DND-41 (cell line): ENCODE measurements around the gene ANKS1A.

Experiments
- ATAC-seq: fragments of 200-7000 bp; cut with Tn5 transposase; 3 replicates; pipeline ENCODE4 v1.9.1; 2021; ENCODE audit warnings: low read depth; ENCODE audit not compliant: insufficient read depth
- DNase-seq: peaks from one replicate; pipeline ENCODE4 v3.0.0-alpha.2; 2020
- H2AFZ ChIP-seq: 2 replicates; pipeline ENCODE4 v1.6.0; 2012; ENCODE audit warnings: low read depth, low read length
- H3K27ac ChIP-seq: 2 replicates; pipeline ENCODE4 v1.5.1; 2012; ENCODE audit warnings: low read length, inconsistent platforms
- H3K27me3 ChIP-seq: fragments of 200-600 bp; sonication (generic); 2 replicates; pipeline ENCODE4 v1.6.0; 2012; ENCODE audit warnings: low read length, mild to moderate bottlenecking, inconsistent platforms; ENCODE audit not compliant: insufficient read depth, poor library complexity
- H3K36me3 ChIP-seq: 2 replicates; pipeline ENCODE4 v1.5.1; 2012; ENCODE audit warnings: low read length, inconsistent platforms; ENCODE audit not compliant: insufficient read depth
- H3K4me1 ChIP-seq: 2 replicates; pipeline ENCODE4 v1.5.1; 2012; ENCODE audit warnings: mild to moderate bottlenecking, low read length; ENCODE audit not compliant: insufficient read depth
- H3K4me2 ChIP-seq: 2 replicates; pipeline ENCODE4 v1.6.0; 2012; ENCODE audit warnings: mild to moderate bottlenecking, moderate library complexity, low read length, inconsistent platforms; ENCODE audit not compliant: insufficient read depth
- H3K4me3 ChIP-seq, 2 experiments: fragments of 200-600 bp in 1 of 2; shearing (Covaris generic) in 1 of 2; 2 replicates each; pipeline ENCODE4 v1.5.1; 2012 to 2016; ENCODE audit warnings: inconsistent platforms in 2 of 2, low read length in 2 of 2, mild to moderate bottlenecking in 2 of 2, low read depth in 1 of 2, moderate library complexity in 1 of 2
- H3K79me2 ChIP-seq: 2 replicates; pipeline ENCODE4 v1.6.0; 2012; ENCODE audit warnings: low read length, inconsistent platforms; ENCODE audit not compliant: insufficient read depth
- H3K9ac ChIP-seq: 2 replicates; pipeline ENCODE4 v1.6.0; 2012; ENCODE audit warnings: low read depth, mild to moderate bottlenecking, inconsistent platforms, low read length, moderate library complexity
- H3K9me3 ChIP-seq: 2 replicates; pipeline ENCODE4 v1.5.1; 2012; ENCODE audit warnings: low read length, moderate library complexity, mild to moderate bottlenecking, inconsistent platforms; ENCODE audit not compliant: insufficient read depth, severe bottlenecking
- H4K20me1 ChIP-seq: 2 replicates; pipeline ENCODE4 v1.6.0; 2012; ENCODE audit warnings: low read length; ENCODE audit not compliant: insufficient read depth
- CTCF ChIP-seq: IDR thresholded peaks from 2 replicates; pipeline ENCODE4 v1.5.1; 2012; ENCODE audit warnings: borderline replicate concordance, low read length, moderate library complexity, mild to moderate bottlenecking; ENCODE audit not compliant: poor library complexity, severe bottlenecking; ENCODE audit errors: extremely low read depth
- EZH2 ChIP-seq: IDR thresholded peaks from 3 replicates; pipeline ENCODE4 v1.6.1; 2012; ENCODE audit warnings: borderline replicate concordance, low read depth, mild to moderate bottlenecking, moderate library complexity, low read length, inconsistent platforms; ENCODE audit not compliant: severe bottlenecking

Gene ANKS1A

GRCh38 chr6:34955442-34955841, 66.4 kb downstream of the ANKS1A start:
- ATAC-seq = no peak
- H3K27me3 ChIP-seq = no peaks in the 10 kb centered on the region
- DNase-seq = no peak

GRCh38 chr6:34957231-34957783, 68.3 kb downstream of the ANKS1A start:
- no peak overlapping the region for H3K4me2 ChIP-seq
- DNase-seq = no peak

More at GRCh38 chr6:34955442-34955841, 66.4 kb downstream of the ANKS1A start:
- H3K79me2 ChIP-seq = no peaks in the 10 kb centered on the region
- TF ChIP-seq CTCF = no peak
- TF ChIP-seq EZH2 = no peak
- peaks cover 16% of the 10 kb centered on the region for H4K20me1 ChIP-seq
- H3K36me3 ChIP-seq = no peaks in the 10 kb centered on the region
- no peak overlapping the region for H3K4me2 ChIP-seq
- no peaks in the 10 kb centered on the region for H3K4me1 ChIP-seq
- H3K27ac ChIP-seq = no peak overlapping the region
- H3K4me3 ChIP-seq = no peak overlapping the region
- no peak overlapping the region for H2AFZ ChIP-seq
- no peak overlapping the region for H3K9ac ChIP-seq
- no peaks in the 10 kb centered on the region for H3K9me3 ChIP-seq

GRCh38 chr6:34958734-34959133, 69.7 kb downstream of the ANKS1A start:
- no peak overlapping the region for H3K9ac ChIP-seq
- no peaks in the 10 kb centered on the region for H3K4me1 ChIP-seq
- H3K27me3 ChIP-seq = no peaks in the 10 kb centered on the region
- no peak overlapping the region for H3K4me2 ChIP-seq
- peaks cover 11% of the 10 kb centered on the region for H4K20me1 ChIP-seq
- DNase-seq (no peak), ATAC-seq (no peak)
- TF ChIP-seq EZH2 = no peak
- no peak for TF ChIP-seq CTCF
- no peak overlapping the region for H3K4me3 ChIP-seq
- H2AFZ ChIP-seq = no peak overlapping the region
- H3K27ac ChIP-seq = no peak overlapping the region
- no peaks in the 10 kb centered on the region for H3K36me3 ChIP-seq
- H3K9me3 ChIP-seq = no peaks in the 10 kb centered on the region
- no peaks in the 10 kb centered on the region for H3K79me2 ChIP-seq

More at GRCh38 chr6:34957231-34957783, 68.3 kb downstream of the ANKS1A start:
- Histone ChIP-seq H3K27ac (no peak overlapping the region), H3K9me3 (no peaks in the 10 kb centered on the region), H3K4me3 (no peak overlapping the region), H4K20me1 (peaks cover 11% of the 10 kb centered on the region), H3K9ac (no peak overlapping the region), H3K27me3 (no peaks in the 10 kb centered on the region), H3K79me2 (no peaks in the 10 kb centered on the region), H3K4me1 (no peaks in the 10 kb centered on the region), H2AFZ (no peak overlapping the region), H3K36me3 (no peaks in the 10 kb centered on the region)
- TF ChIP-seq EZH2 (no peak), CTCF (no peak)
- no peak for ATAC-seq

GRCh38 chr6:34959224-34959623, 70.2 kb downstream of the ANKS1A start:
- DNase-seq = no peak
- no peak overlapping the region for H2AFZ ChIP-seq
- no peaks in the 10 kb centered on the region for H3K79me2 ChIP-seq

More at GRCh38 chr6:34959224-34959623, 70.2 kb downstream of the ANKS1A start:
- no peaks in the 10 kb centered on the region for H3K27me3 ChIP-seq
- peaks cover 10% of the 10 kb centered on the region for H4K20me1 ChIP-seq
- H3K36me3 ChIP-seq = no peaks in the 10 kb centered on the region
- H3K4me2 ChIP-seq = no peak overlapping the region
- no peak overlapping the region for H3K27ac ChIP-seq
- no peaks in the 10 kb centered on the region for H3K9me3 ChIP-seq
- H3K4me1 ChIP-seq = no peaks in the 10 kb centered on the region
- no peak overlapping the region for H3K4me3 ChIP-seq
- TF ChIP-seq EZH2 (no peak), CTCF (no peak)
- ATAC-seq = no peak
- no peak overlapping the region for H3K9ac ChIP-seq
